Activated CD4-positive, alpha-beta T cell treated with anti-CD3 and anti-CD28 coated beads, Interleukin-2, amount 50 U/mL, for 24 hours (primary cell): ENCODE results near the gene RPL39L.

Experiments used
- DNase-seq, 2 donors: peaks; one replicate each; pipeline ENCODE4 v3.0.0-alpha.2; 2020; ENCODE audit warnings: low read depth in 1 of 2, low spot score in 1 of 2

The RPL39L gene

DNA sequence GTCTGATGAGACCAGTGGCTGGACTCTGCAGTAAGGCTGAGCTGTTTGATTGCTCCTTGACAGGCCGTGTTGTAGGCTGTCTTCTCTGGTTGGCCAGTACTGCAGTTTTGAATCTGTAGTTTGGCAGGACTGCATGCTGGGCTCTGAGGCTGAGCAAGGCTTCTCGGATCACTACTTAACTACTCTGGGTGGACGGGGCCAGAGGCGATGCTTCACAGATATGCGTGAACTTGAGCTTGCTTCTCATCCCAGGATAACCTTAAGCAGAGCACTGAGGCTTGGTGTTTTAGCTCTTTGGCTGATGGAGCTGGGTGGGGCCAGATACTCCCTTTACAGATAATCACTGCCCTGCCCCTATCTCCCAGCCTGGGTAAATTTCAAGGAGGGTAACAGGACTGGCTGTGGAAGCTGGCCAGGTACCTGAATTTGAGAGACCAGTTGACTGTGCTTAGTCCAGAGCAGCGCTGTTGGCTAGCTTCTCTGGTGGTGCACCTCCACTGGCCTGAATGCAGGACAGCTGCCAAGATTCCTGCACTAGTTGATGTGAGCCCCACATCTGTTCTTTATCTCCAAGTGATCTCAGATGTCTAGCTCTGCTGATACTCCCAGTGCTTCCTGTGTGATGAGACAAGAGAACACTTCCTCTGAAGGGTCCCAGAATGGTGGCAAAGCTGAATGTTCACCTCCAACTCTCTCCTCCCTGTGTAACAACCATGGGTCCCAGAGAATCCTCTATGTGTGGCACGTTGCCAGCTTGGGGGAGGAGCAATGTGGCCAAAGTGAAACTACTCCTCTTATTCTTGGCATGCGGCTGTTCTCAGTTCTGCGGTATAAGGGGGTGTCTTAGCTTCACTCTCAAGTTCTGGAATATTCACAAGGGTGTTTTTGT, 37.9 kb downstream of the RPL39L start:
- DNase-seq, result peak; percentile 23 to 32

DNA sequence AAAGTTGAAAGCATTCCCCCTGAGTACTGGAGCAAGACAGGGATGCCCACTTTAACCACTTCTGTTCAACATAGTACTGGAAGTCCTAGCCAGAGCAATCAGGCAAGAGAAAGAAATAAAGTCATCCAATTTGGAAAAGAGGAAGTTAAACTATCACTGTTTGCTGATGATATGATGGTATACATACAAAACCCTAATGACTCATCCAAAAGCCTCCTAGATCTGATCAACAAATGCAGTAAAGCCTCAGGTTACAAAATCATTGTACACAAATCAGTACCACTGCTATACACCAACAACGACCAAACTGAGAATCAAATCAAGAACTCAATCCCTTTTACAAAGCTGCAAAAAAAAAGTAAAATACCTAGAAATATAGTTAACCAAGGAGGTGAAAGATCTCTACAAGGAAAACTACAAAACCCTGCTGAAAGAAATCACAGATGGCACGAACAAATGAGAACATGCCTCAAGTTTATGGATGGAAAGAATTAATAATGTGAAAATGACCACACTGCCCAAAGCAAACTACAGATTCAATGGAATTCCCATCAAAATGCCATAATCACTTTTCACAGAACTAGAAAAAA, 40.3 kb downstream of the RPL39L start:
- DNase-seq, result no peak

DNA sequence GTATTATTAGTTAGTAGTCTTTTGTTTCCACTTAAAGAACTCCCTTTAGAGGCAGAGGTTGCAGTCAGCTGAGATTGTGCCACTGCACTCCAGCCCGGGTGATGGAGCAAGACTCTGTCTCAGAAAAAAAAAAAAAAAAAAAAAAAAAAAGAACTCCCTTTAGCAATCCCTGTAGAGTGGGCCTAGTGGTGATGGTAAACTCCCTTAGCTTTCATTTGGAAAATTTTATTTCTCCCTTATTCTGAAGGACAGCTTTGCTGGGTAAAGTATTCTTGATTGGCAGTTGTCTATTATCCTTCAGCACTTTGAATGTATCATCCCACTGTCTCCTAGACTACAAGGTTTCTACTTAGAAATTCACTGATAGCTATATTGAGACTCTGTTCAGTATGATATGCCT, 46.0 kb downstream of the RPL39L start:
- DNase-seq, result no peak

DNA sequence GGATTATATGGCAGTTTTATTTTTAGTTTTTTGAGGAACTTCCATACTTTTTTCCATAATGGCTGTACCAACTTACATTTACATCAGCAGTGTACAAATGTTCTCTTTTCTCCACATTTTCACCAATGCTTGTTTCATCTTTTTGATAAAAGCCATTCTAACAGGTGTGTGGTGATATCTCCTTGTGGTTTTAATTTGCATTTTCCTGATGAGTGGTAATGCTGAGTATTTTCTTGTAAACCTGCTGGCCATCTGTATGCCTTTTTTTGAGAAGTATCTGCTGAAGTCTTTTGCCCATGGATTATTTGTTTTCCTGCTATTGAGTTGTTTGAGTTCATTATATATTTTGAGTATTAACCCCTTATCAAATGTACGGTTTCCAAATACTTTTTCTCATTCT, 50.6 kb downstream of the RPL39L start:
- no peak for DNase-seq

DNA sequence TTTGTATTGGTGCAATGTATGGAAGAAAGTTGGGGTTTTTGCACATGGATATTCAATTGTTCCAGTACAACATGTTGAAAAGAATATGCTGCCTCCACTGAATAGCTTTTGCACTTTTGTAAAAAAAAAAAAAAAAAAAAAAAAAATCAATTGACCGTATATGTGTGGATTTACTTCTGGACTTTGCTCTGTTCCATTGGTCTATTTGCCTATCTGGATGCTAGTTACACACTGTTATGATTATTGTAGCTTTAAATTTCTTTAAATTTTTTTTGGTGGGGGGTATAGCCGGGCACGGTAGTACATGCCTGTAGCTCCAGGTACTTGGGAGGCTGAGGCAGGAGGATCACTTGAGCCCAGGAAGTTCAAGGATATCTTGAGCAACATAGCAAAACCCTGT, 52.5 kb downstream of the RPL39L start:
- DNase-seq, result no peak

DNA sequence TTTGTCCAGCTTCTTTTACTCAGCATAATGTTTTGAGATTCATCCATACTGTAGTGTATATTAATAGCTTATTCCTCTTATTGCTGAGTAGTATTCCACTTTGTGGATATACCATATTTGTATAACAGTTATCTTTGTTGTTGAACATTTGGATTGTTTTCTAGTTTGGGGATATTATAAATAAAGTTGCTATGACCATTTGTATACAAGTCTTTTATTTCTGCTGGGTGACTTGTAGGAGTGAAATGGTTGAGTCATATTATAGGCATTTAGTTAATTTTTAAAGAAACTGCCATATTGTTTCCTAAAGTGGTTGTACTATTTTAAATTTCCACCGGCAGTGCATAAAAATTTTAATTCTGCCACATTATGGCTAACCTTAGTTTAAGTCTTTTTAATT, 53.4 kb downstream of the RPL39L start:
- DNase-seq, result no peak

DNA sequence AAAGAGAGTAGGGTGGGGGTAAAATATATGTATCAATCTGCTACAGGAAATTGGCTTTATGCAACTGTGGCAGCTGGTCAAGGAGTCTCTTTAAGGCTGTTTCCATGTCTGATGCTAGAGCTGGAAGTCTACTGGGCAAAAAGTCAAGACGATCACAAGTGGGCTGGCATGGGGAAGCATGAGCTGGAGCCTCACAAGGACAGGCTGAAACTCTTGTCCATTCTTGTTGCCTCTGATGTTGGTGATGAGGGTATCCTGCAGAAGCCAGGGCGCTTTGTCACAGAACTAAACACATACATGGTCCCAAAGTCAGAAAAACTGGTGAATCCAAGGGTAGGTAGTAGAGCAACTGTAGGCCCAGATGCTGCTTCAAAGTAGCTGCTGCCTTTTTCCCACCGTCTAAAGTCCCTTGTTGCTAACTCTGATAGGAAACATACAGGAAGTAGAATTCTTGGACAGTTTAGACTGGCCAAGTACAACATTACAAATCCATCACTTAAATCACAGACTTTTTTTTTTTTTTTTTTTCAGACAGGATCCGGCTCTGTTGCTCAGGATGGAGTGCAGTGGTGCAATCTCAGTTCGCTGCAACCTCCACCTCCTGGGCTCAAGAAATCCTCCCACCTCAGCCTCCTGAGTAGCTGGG, 54.2 kb downstream of the RPL39L start:
- no peak for DNase-seq

DNA sequence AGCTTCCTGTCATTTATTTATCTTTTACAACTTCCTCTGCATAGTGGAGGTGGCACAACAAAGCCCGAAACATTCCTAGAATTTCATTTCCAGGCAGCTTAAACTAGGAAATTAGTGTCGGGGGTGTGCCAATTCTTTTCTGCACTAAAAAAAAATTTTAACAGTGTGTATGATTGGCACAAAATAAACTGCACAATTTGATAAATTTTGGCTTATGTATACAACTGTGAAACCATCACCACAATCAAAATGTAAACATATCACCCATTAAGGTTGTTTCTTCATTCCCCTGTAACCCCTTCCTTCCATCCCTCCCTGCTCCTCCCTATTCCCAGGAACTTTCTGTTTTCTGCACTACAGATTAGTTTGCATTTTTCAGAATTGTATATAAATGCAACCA, 54.7 kb downstream of the RPL39L start:
- no peak for DNase-seq

DNA sequence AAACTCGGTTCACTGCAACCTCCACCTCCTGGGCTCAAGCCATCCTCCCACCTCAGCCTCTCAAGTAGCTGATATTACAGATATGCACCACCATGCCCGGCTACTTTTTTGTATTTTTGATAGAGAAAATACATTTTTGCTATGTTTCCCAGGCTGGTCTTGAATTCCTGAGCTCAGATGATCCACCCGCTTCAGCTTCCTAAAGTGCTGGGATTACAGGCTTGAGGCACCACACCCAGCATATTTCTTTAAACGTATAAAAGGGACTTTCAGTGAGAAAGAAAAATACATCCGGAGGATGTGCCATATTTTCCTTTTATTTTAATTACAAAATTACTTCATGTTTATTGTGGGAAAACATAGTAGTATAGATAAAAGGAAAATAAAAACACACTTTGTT, 55.2 kb downstream of the RPL39L start:
- DNase-seq, result no peak

DNA sequence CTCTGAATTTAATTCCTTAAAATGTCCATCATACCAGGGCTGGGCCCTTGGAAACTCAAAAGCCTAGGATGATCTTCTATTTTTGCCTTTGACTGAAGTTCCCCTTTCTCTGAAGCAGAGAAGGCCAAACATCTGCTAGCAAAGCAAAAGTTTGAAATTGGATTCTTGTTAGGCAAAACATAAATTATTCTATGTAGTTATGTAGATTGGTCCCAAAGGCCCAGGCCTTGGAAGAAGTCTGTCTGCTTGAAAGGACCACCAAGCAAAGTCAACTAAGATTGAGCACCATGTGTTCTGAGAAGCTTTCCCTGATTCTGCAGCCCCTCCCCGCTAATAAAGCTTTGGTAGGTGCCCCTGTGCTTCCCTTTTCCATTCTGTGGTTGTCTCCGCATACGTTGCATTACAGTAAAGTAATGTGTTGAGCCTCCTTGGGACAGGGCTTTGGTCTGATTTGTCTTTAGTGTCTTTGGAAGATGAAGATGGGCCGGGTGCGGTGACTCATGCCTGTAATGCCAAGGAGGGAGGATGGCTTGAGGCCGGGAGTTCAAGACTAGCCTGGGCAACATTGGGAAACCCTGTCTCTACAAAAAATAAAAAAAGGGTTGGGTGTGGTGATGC, 56.4 kb downstream of the RPL39L start:
- DNase-seq, result no peak

DNA sequence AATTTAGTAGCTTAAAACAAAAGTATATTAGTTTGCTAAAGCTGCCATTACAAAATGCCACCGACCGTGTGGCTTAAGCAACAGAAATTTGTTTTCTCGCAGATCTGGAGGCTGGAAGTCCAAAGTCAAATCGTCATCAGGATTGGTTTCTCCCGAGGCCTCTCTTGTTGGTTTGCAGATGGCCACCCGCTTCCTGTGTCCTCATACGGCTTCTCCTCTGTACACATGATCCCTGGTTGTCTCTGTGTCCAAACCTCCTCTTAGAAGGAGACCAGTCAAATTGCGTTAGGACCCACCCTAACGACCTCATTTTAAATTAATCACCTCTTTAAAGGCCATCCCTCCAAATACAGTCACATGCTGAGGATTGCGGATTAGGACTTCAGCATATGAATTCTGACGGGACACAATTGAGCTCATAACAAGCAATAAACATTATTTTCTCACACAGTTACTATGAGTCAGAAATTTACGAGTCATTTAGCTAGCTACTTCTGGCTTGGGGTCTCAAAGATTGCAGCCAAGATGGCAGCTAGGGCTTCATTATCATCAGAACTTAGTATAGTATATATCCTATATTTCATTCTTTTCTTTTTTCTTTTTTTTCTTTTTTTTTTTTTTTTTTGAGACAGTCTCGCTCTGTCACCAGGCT, 58.4 kb downstream of the RPL39L start:
- DNase-seq, result no peak

DNA sequence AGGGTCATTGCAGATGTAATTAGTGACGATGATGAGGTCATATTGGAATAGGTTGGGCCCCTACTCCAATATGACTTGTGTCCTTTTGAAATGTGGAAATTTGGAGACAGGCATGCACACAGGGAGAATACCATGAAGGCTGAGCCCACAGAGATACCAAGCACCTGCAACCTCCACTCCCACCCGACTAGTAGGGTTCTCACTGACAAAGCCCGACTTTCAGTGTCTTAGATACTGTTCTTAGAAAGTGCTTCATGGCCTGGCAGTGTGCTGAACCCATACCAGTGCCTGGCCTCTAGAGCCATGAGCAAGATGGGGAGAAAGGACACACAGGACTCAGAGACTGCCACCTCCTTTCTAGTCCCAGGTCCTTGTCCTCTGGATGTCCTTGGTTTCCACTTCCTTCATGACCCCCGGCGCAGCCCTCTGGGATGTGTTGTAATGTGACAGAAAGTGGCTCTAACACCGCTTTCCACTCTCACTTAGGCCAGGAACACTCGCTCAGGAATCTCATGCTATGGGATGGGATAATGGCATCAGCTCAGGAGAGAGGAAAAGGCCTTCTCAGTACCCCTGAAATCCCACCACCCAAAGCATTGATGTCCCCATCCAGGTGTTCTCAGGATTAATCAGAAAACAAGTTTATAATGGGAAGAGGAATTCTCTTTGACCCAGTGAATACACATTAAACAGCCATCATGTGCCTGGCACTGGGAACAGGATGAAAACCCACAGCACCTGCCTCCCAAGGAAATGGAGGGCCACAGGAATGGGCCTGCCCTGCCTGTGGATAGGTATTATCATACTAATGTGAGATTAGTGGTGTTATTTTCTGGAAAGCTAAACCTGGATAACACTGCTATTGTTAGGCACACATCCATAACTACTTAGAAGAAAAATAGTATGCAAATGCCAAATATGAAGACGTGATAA, 59.9 kb downstream of the RPL39L start:
- no peak for DNase-seq

DNA sequence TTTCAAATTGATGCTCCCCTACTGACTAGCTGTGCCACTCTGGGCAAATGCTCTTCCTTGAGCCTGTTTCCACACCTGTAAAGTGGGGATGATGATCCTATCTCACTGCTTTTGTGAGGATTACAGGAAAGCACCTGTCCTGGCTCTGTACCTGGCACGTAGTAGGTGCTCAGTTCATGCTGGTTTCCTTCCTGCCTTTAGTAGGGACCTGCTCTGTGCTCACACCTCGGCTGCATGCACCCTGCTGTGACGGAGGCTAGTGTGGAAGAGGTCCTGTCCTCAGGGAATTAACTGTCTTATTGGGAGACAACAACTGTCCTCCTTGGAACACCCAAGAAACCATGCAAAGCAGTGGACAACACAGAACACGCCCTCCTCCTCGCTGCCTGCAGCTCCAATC, 61.8 kb downstream of the RPL39L start:
- no peak for DNase-seq

DNA sequence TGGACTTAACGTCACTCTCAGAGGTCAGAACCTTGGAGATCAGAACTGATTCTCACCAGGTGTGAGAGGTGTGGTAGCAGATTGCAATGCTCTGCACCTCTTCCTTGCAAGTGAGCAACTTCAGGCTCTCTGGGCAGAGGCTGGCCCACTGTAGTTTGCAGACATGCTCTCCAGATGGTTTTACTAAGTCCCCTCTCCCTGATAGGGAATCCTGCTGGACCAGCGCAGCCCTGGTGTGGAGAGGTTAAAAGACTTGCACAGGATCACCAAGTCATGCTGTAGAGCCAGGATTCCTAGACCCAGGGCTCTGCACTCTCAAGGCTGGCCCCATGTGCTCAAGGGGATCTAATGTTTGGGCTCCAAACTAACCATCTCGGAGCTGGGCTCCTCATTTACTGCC, 62.2 kb downstream of the RPL39L start:
- DNase-seq, result no peak

DNA sequence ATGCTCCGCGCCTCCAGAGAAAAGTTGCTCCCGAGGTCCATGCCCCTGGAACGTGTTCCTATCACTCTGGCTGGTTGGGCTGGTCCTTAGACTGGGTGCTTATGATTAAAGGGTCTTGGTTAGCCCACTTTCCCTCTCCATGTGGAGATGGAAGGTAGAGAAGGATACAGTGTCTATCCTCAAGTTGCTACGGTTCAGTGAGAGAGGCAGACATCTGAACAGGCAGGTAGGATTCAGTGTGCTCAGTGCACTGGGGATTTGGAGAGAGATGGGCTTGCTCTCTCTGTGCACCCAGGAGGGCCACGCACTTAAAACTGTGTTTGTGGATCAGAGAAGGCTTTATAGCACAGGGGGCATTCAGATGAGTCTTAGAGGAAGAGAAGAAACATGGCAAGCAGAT, 63.0 kb downstream of the RPL39L start:
- DNase-seq, result no peak

DNA sequence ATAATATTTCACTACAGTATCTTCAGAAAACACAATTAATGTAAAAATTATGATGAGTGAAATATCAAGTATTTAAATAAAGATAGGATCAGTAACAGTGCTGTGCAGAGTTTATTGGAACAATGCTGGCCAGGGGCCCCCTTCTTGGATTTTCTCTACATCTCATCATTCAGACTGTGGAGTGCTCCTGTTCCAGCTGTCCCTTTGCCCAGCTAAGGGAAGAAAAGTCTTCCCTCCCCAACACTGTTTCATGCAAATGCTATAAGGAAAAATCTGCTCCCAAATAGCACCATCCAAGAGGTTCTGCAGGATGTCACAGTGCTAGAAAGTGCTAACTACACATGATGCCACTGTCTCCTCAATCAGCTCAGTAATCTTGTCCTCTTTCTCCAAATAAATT, 64.5 kb downstream of the RPL39L start:
- no peak for DNase-seq

DNA sequence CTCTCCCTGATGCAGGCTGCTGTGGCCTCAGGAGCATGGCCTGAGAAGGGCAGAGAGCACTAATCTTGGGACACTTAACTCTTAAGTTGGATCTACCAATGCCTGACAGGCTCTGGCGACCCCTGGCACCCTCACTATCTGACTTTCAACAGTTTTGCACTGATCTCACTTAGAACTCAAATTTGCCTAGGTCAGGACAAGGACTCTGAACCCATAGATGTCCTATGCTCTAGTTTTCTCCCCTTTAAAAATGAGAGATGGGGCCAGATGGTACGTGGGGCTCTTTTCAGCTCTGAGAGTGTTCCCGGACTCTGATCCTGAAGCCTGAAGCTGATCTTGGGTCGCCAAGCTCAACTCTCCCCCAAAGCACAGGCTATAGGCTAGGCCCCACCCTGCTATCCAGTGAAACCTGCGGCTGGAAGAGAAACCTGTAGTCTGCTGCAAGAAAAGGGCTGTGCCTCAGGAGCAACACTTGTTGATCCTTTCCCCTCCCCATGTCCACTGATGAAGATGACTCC, 65.7 kb downstream of the RPL39L start:
- DNase-seq, result no peak

DNA sequence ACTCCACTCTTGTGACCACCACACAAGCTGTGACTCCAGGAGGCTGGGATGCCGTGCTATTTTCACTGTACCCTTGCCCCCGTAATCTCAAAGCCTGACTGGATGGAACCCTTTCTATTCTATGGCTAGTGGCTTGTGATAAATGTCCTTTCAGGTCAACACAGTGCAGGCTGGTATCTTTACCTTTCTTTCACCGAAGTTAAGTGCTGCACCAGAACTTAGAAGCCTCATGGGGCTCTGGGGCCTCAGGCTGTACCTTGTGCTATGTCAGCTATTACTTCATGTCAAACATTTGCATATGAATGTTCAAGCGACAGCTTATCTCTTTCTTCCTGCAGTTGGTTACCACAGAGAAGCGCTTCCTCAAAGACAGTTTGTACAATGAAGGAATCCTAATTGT, 66.8 kb downstream of the RPL39L start:
- no peak for DNase-seq

DNA sequence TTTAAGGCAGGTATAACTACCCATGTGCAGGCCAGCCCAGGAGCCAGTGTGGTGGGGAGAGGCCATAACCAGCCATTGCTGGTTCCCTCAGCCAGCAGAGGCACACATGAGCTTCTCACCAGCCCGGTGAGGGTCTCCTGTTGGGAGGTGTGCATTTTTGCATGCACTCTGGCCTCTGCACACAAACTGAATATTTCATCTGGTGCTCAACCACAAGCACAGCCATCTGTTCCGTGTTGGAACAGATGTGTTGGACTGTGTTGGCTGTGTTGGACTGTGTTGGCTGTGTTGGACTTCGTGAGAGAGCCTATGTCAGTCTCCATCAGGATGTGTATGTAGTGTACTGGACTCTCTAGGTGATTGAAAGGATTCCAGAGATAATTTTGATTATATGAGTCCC, 67.2 kb downstream of the RPL39L start:
- DNase-seq, result no peak
